MV-4-11 (cell line): ENCODE measurements around the gene LCE1A.

ENCODE experiments used
- DNase-seq: peaks from one replicate; lab custom pipeline; 2025; lab: John Stamatoyannopoulos, UW

The LCE1A gene

GRCh38 chr1:152870831-152871730 is 43.8 kb downstream of the LCE1A start:
- DNase-seq, result peak; percentile 3

- no peak for DNase-seq
Observed at GRCh38 chr1:152871731-152872126, 44.5 kb downstream of the LCE1A start.

- DNase-seq, result no peak
Observed at GRCh38 chr1:152873495-152873894, 46.2 kb downstream of the LCE1A start.

GRCh38 chr1:152876827-152877226 is 49.6 kb downstream of the LCE1A start:
- DNase-seq, result no peak
